Cardiac muscle cell (in vitro differentiated cells and primary cell): Measurements from ENCODE around the gene NHLRC1. TPM values are rescaled to one million over a fixed set of nuclear protein-coding genes. Genes with fewer than 3 reads are reported as not detected.

Source experiments
- DNase-seq, 2 donors: peaks; one replicate each; pipeline versions ENCODE4 v3.0.0 to v3.0.0-alpha.2; 2010 to 2017; ENCODE audit warnings: low read depth in 1 of 2, low spot score in 1 of 2
- H3K27ac ChIP-seq: fragments of 200-600 bp; sonication (generic); 2 replicates; pipeline ENCODE4 v1.5.1; 2016
- H3K27me3 ChIP-seq: fragments of 200-600 bp; sonication (generic); 2 replicates; pipeline ENCODE4 v1.6.0; 2016; ENCODE audit warnings: control low read depth
- H3K36me3 ChIP-seq: fragments of 200-600 bp; sonication (generic); 2 replicates; pipeline ENCODE4 v1.5.1; 2016; ENCODE audit warnings: control low read depth
- H3K4me1 ChIP-seq: fragments of 200-600 bp; sonication (generic); 2 replicates; pipeline ENCODE4 v1.8.1; 2017; ENCODE audit warnings: low read depth, mild to moderate bottlenecking, mixed run types
- H3K4me3 ChIP-seq: fragments of 200-600 bp; sonication (generic); 2 replicates; pipeline ENCODE4 v1.5.1; 2016; ENCODE audit warnings: mild to moderate bottlenecking
- H3K9me3 ChIP-seq: fragments of 200-600 bp; sonication (generic); 2 replicates; pipeline ENCODE4 v1.5.1; 2017; ENCODE audit warnings: low read depth, mild to moderate bottlenecking, control low read depth
- CTCF ChIP-seq: IDR thresholded peaks from 2 replicates; pipeline ENCODE4 v1.5.1; 2012; ENCODE audit warnings: low read depth, mild to moderate bottlenecking, low read length
- polyA plus RNA-seq: library from polyadenylated mRNA; unstranded; fragments of >200 nt; fragmentation: Nextera tagmentation; extraction: Ambion mirVana; gene quantifications from 2 replicates; pipeline ENCODE4 v1.2.1, GENCODE V29; 2016
- total RNA-seq: library from RNA; depleted of rRNA; stranded (reverse); fragments of >200 nt; gene quantifications from 2 replicates; pipeline ENCODE4 v1.2.3, GENCODE V29; 2016

Gene NHLRC1
- total and polyA plus RNA-seq, 2 experiments from 2014 or later: 1.3 to 3.1 TPM

GRCh38 chr6:18091382-18091781 is 31.1 kb downstream of the NHLRC1 start:
- no peak for DNase-seq
- Histone ChIP-seq H3K9me3 (no peaks in the 10 kb centered on the region), H3K36me3 (no peaks in the 10 kb centered on the region), H3K27ac (no peak overlapping the region), H3K4me3 (no peak overlapping the region), H3K4me1 (no peaks in the 10 kb centered on the region), H3K27me3 (no peaks in the 10 kb centered on the region)
- no peak for TF ChIP-seq CTCF

GRCh38 chr6:18090349-18090786 is 32.1 kb downstream of the NHLRC1 start:
- no peak for TF ChIP-seq CTCF
- no peak overlapping the region for H3K27ac ChIP-seq
- H3K9me3 ChIP-seq: no peaks in the 10 kb centered on the region
- H3K4me3 ChIP-seq: no peak overlapping the region
- DNase-seq: no peak
- no peaks in the 10 kb centered on the region for H3K27me3 ChIP-seq
- no peaks in the 10 kb centered on the region for H3K36me3 ChIP-seq
- no peaks in the 10 kb centered on the region for H3K4me1 ChIP-seq

GRCh38 chr6:18088419-18089296 is 33.8 kb downstream of the NHLRC1 start:
- H3K27ac ChIP-seq: no peak overlapping the region
- H3K9me3 ChIP-seq: no peaks in the 10 kb centered on the region
- no peak for TF ChIP-seq CTCF
- H3K4me1 ChIP-seq: no peaks in the 10 kb centered on the region
- no peak for DNase-seq
- no peaks in the 10 kb centered on the region for H3K36me3 ChIP-seq
- H3K4me3 ChIP-seq: no peak overlapping the region
- no peaks in the 10 kb centered on the region for H3K27me3 ChIP-seq

- Histone ChIP-seq H3K27me3 (no peaks in the 10 kb centered on the region), H3K4me3 (no peak overlapping the region), H3K36me3 (no peaks in the 10 kb centered on the region), H3K27ac (no peak overlapping the region), H3K9me3 (no peaks in the 10 kb centered on the region), H3K4me1 (no peaks in the 10 kb centered on the region)
- TF ChIP-seq CTCF: no peak
- DNase-seq: no peak
These were observed 34.9 kb downstream of the NHLRC1 start for GRCh38 chr6:18087396-18088165.

GRCh38 chr6:18081025-18081668 is 41.3 kb downstream of the NHLRC1 start:
- no peaks in the 10 kb centered on the region for H3K4me1 ChIP-seq
- H3K27me3 ChIP-seq: no peaks in the 10 kb centered on the region
- no peak overlapping the region for H3K4me3 ChIP-seq
- TF ChIP-seq CTCF: no peak
- H3K36me3 ChIP-seq: no peaks in the 10 kb centered on the region
- no peak overlapping the region for H3K27ac ChIP-seq
- DNase-seq: no peak
- no peaks in the 10 kb centered on the region for H3K9me3 ChIP-seq
